Dedifferentiated amniotic fluid mesenchymal stem cell (primary cell): ENCODE measurements around the gene MECR.

Experiments used
- DNase-seq: peaks from one replicate; pipeline ENCODE4 v3.0.0-alpha.2; 2016; ENCODE audit errors: extremely low spot score

Gene MECR

GRCh38 chr1:29202053-29202452 is 28.7 kb downstream of the MECR start:
- no peak for DNase-seq

- DNase-seq: no peak
Observed at GRCh38 chr1:29201595-29202051, 29.1 kb downstream of the MECR start.

GRCh38 chr1:29200906-29201594 is 29.7 kb downstream of the MECR start:
- no peak for DNase-seq

GRCh38 chr1:29197993-29198392 is 32.7 kb downstream of the MECR start:
- no peak for DNase-seq

GRCh38 chr1:29197590-29197924 is 33.2 kb downstream of the MECR start:
- no peak for DNase-seq

GRCh38 chr1:29196863-29197589 is 33.7 kb downstream of the MECR start:
- DNase-seq: peak; percentile 93

- no peak for DNase-seq
Observed at GRCh38 chr1:29195881-29196291, 34.8 kb downstream of the MECR start.

GRCh38 chr1:29193879-29194455 is 36.8 kb downstream of the MECR start:
- DNase-seq: no peak

- DNase-seq: no peak
Observed at GRCh38 chr1:29190718-29191117, 40.0 kb downstream of the MECR start.

- no peak for DNase-seq
Observed at GRCh38 chr1:29186707-29187106, 44.0 kb downstream of the MECR start.

- no peak for DNase-seq
Observed at GRCh38 chr1:29186252-29186651, 44.5 kb downstream of the MECR start.

GRCh38 chr1:29183287-29183686 is 47.4 kb downstream of the MECR start:
- no peak for DNase-seq

GRCh38 chr1:29181413-29182225 is 49.1 kb downstream of the MECR start, which contains the start of gene SRSF4:
Gene SRSF4, minus strand, starts transcription at chr1:29181900. Its CDS starts 148 bp downstream, at chr1:29181752.
- DNase-seq: peak; percentile 97

GRCh38 chr1:29180497-29181412 is 50.0 kb downstream of the MECR start:
- DNase-seq: peak; percentile 30

- DNase-seq: no peak
Observed at GRCh38 chr1:29179641-29180184, 51.0 kb downstream of the MECR start.

- DNase-seq: no peak
Observed at GRCh38 chr1:29177022-29177705, 53.6 kb downstream of the MECR start.

- DNase-seq: no peak
Observed at GRCh38 chr1:29176576-29176975, 54.2 kb downstream of the MECR start.

- DNase-seq: no peak
Observed at GRCh38 chr1:29172415-29172939, 58.3 kb downstream of the MECR start.

GRCh38 chr1:29171521-29171920 is 59.2 kb downstream of the MECR start:
- DNase-seq: no peak

GRCh38 chr1:29171089-29171488 is 59.6 kb downstream of the MECR start:
- no peak for DNase-seq
